OCI-LY3 (cell line): ENCODE measurements around the gene ARVCF.

Experiments used
- H2AFZ ChIP-seq: fragments of 200-600, 300-600 bp; shearing (Covaris generic); 2 replicates; pipeline ENCODE4 v1.6.0; 2014; ENCODE audit warnings: antibody characterized with exemption, low read depth, low read length
- H3K27ac ChIP-seq: fragments of 200-600, 300-600 bp; sonication (generic); 2 replicates; pipeline ENCODE4 v1.5.1; 2014; ENCODE audit warnings: mild to moderate bottlenecking, low read length, moderate library complexity, mixed read lengths
- H3K27me3 ChIP-seq: fragments of 200-600, 300-600 bp; sonication (generic); 2 replicates; pipeline ENCODE4 v1.6.1; 2014; ENCODE audit warnings: low read depth, low read length, mixed read lengths
- H3K36me3 ChIP-seq: fragments of 200-600, 300-600 bp; sonication (generic); replicated peaks from 2 replicates; pipeline ENCODE3; 2014; ENCODE audit warnings: low read depth, low read length, mixed read lengths
- H3K4me1 ChIP-seq: fragments of 300-600, 200-600 bp; sonication (generic); 2 replicates; pipeline ENCODE4 v1.6.1; 2014; ENCODE audit warnings: low read length, mixed read lengths
- H3K4me2 ChIP-seq: fragments of 200-600, 300-600 bp; sonication (generic); 2 replicates; pipeline ENCODE4 v1.6.1; 2014; ENCODE audit warnings: low read length, mixed read lengths
- H3K4me3 ChIP-seq: fragments of 300-600, 200-600 bp; sonication (generic); 2 replicates; pipeline ENCODE4 v1.5.1; 2014; ENCODE audit warnings: antibody characterized with exemption, mild to moderate bottlenecking, low read length, moderate library complexity
- H3K79me2 ChIP-seq: fragments of 300-600, 200-600 bp; shearing (Covaris generic); 2 replicates; pipeline ENCODE4 v1.6.1; 2014; ENCODE audit warnings: mild to moderate bottlenecking, low read length, mixed read lengths
- H3K9ac ChIP-seq: fragments of 300-600, 200-600 bp; shearing (Covaris generic); 2 replicates; pipeline ENCODE4 v1.6.0; 2014; ENCODE audit warnings: mild to moderate bottlenecking, low read length, moderate library complexity
- H3K9me3 ChIP-seq: fragments of 200-600, 300-600 bp; shearing (Covaris generic); 2 replicates; pipeline ENCODE4 v1.6.1; 2014; ENCODE audit warnings: low read length, mixed read lengths; ENCODE audit not compliant: insufficient read depth
- H4K20me1 ChIP-seq: fragments of 200-600, 300-600 bp; sonication (generic); 2 replicates; pipeline ENCODE4 v1.6.1; 2016; ENCODE audit warnings: low read length, mixed read lengths; ENCODE audit not compliant: insufficient read depth
- CTCF ChIP-seq: fragments of 200-600, 300-600 bp; sonication (generic); IDR thresholded peaks from 2 replicates; pipeline ENCODE4 v1.5.1; 2014; ENCODE audit warnings: antibody characterized with exemption, low read length, low read depth
- EZH2phosphoT487 ChIP-seq: fragments of 200-600 bp; shearing (Covaris generic); IDR thresholded peaks from 2 replicates; pipeline ENCODE4 v1.6.1; 2018; ENCODE audit warnings: antibody characterized with exemption, mixed run types, low read depth

Gene ARVCF

GRCh38 chr22:20013382-20013871 is 3.2 kb downstream of the ARVCF start:
- Histone ChIP-seq H3K4me1 (peaks cover 5% of the 10 kb centered on the region; the same call in 1 of the 2 replicates), H3K79me2 (no peaks in the 10 kb centered on the region), H3K9ac (no peak overlapping the region), H3K4me3 (no peak overlapping the region), H3K27ac (no peak overlapping the region), H3K9me3 (no peaks in the 10 kb centered on the region), H2AFZ (no peak overlapping the region), H3K27me3 (peaks cover 13% of the 10 kb centered on the region), H4K20me1 (no peaks in the 10 kb centered on the region), H3K4me2 (no peak overlapping the region), H3K36me3 (no peaks in the 10 kb centered on the region)
- no peak for TF ChIP-seq EZH2phosphoT487
- peak; percentile 74 for TF ChIP-seq CTCF

GRCh38 chr22:20012741-20013331 is 3.8 kb downstream of the ARVCF start:
- peaks cover 5% of the 10 kb centered on the region; the same call in 1 of the 2 replicates for H3K4me1 ChIP-seq
- no peak overlapping the region for H3K27ac ChIP-seq
- H3K36me3 ChIP-seq = no peaks in the 10 kb centered on the region
- H3K4me3 ChIP-seq = no peak overlapping the region
- H3K4me2 ChIP-seq = no peak overlapping the region
- no peaks in the 10 kb centered on the region for H3K79me2 ChIP-seq
- no peak overlapping the region for H3K9ac ChIP-seq
- peaks cover 7% of the 10 kb centered on the region for H3K27me3 ChIP-seq
- no peaks in the 10 kb centered on the region for H3K9me3 ChIP-seq
- TF ChIP-seq EZH2phosphoT487 (no peak), CTCF (no peak)
- no peak overlapping the region for H2AFZ ChIP-seq
- H4K20me1 ChIP-seq = no peaks in the 10 kb centered on the region

- peaks cover 1% of the 10 kb centered on the region; the same call in 1 of the 2 replicates for H3K4me1 ChIP-seq
- no peak overlapping the region for H3K4me2 ChIP-seq
Observed at GRCh38 chr22:20011993-20012740, 4.5 kb downstream of the ARVCF start.

More at GRCh38 chr22:20011993-20012740, 4.5 kb downstream of the ARVCF start:
- Histone ChIP-seq H4K20me1 (no peaks in the 10 kb centered on the region), H3K79me2 (no peaks in the 10 kb centered on the region), H3K4me3 (no peak overlapping the region), H3K27ac (no peak overlapping the region), H3K27me3 (0 out of 2 replicates have a peak, but pooled peaks cover under 1% of the 10 kb centered on the region), H3K36me3 (no peaks in the 10 kb centered on the region), H3K9me3 (no peaks in the 10 kb centered on the region), H2AFZ (no peak overlapping the region), H3K9ac (no peak overlapping the region)
- TF ChIP-seq EZH2phosphoT487 (no peak), CTCF (no peak)
